ENCODE data around the gene PDGFRB.

DNA sequence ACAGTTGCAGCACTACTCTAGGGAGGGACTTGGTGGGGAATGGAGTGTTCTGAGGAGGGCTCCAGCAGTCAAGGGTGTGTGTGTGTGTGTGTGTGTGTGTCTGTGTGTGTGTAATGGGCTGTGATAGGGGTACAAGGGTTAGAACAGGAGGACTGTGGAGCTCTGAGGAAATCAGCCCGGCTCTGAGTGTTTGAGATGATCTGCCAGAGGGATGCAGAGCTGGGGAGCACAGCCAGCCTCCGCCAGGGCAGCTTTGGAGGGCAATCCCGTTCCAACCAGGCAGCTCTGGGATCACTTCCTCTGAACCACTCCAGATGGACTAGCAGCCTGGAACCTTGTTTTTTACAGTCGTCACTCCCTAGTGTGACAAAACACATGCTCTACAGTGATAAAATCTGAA lies 31.3 kb upstream of the PDGFRB start:
- TF ChIP-seq, protein P1, sequence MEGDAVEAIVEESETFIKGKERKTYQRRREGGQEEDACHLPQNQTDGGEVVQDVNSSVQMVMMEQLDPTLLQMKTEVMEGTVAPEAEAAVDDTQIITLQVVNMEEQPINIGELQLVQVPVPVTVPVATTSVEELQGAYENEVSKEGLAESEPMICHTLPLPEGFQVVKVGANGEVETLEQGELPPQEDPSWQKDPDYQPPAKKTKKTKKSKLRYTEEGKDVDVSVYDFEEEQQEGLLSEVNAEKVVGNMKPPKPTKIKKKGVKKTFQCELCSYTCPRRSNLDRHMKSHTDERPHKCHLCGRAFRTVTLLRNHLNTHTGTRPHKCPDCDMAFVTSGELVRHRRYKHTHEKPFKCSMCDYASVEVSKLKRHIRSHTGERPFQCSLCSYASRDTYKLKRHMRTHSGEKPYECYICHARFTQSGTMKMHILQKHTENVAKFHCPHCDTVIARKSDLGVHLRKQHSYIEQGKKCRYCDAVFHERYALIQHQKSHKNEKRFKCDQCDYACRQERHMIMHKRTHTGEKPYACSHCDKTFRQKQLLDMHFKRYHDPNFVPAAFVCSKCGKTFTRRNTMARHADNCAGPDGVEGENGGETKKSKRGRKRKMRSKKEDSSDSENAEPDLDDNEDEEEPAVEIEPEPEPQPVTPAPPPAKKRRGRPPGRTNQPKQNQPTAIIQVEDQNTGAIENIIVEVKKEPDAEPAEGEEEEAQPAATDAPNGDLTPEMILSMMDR (conservative IDR thresholded peaks at IDR 0.05; ENCODE audit: low read length), result no peak
- TF ChIP-seq EZH2phosphoT487 (IDR thresholded peaks at IDR 0.05; ENCODE audit: borderline replicate concordance, low read depth, low read length), result no peak
